ENCODE data around the gene ELN.

GRCh38 chr7:74106846-74107245 lies 78.9 kb downstream of the ELN start:
- TF ChIP-seq EZH2 (IDR thresholded peaks at IDR 0.05; ENCODE audit: insufficient read depth, poor library complexity, severe bottlenecking), result no peak
- no peak for TF ChIP-seq EZH2phosphoT487 (IDR thresholded peaks at IDR 0.05; ENCODE audit: insufficient read depth, low read depth)
